ENCODE measurements around the gene NOX5. TPM values are rescaled to one million over a fixed set of nuclear protein-coding genes. Genes with fewer than 3 reads are reported as not detected.

NOX5 gene, protein sequence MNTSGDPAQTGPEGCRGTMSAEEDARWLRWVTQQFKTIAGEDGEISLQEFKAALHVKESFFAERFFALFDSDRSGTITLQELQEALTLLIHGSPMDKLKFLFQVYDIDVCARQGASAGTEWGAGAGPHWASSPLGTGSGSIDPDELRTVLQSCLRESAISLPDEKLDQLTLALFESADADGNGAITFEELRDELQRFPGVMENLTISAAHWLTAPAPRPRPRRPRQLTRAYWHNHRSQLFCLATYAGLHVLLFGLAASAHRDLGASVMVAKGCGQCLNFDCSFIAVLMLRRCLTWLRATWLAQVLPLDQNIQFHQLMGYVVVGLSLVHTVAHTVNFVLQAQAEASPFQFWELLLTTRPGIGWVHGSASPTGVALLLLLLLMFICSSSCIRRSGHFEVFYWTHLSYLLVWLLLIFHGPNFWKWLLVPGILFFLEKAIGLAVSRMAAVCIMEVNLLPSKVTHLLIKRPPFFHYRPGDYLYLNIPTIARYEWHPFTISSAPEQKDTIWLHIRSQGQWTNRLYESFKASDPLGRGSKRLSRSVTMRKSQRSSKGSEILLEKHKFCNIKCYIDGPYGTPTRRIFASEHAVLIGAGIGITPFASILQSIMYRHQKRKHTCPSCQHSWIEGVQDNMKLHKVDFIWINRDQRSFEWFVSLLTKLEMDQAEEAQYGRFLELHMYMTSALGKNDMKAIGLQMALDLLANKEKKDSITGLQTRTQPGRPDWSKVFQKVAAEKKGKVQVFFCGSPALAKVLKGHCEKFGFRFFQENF
- 0.30 and 0.65 TPM in 2 replicates for total RNA-seq

DNA sequence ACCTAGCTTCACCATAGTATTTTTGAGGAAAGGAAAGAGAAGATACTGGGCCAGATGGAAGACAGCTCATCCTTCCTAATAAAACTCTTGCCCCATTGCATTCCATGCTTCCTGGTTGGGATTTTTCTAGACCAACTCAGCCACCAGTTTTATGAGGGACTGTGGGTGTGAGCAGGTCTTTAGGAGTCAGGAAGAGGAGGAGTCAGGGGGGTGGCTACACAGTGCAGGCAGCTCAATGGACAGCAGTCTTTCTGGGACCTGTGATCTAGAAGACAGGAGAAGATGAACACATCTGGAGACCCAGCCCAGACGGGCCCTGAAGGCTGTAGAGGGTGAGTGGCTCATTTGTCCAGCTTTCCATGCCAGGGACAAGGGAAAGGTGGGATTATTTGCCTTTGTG is at the start of gene NOX5:
Gene NOX5, plus strand, starts transcription at position 242 of the 400 bp plus-strand sequence. Its CDS starts 41 bp downstream, at position 283.

Other genes with a start within 250 kb of the NOX5 start
- 30.0 and 74.1 TPM in 2 replicates for gene ANP32A, start 193.8 kb upstream of the NOX5 start, total RNA-seq
- 2.7 and 6.0 TPM in 2 replicates for gene SPESP1, start 84.2 kb upstream of the NOX5 start, total RNA-seq
- 31.8 and 34.0 TPM in 2 replicates for gene GLCE, start 145.9 kb downstream of the NOX5 start, total RNA-seq

Measured in smooth muscle cell of the umbilical artery (primary cell).